Subcutaneous adipose tissue (tissue), 4 donors: ENCODE data around the gene TCP11. TPM values are rescaled to one million over a fixed set of nuclear protein-coding genes. Genes with fewer than 3 reads are reported as not detected.

Experiments used
- CTCF ChIP-seq: fragments of 450-650 bp; IDR thresholded peaks from one replicate; pipeline ENCODE4 v1.5.1; 2016; ENCODE audit warnings: low read depth, mild to moderate bottlenecking, control low read depth, antibody characterized with exemption, moderate library complexity
- small RNA-seq: library from RNA; depleted of rRNA; stranded (forward); fragments of <200 nt; gene quantifications from one replicate; pipeline ENCODE3, GENCODE V24; 2016
- total RNA-seq, 4 donors: library from RNA; depleted of rRNA; stranded (reverse); fragments of >200 nt; gene quantifications; one replicate each; pipeline ENCODE4 v1.1.0, GENCODE V29; 2016

Gene TCP11
- total RNA-seq, 4 donors from 2014 or later, result not detected

DNA sequence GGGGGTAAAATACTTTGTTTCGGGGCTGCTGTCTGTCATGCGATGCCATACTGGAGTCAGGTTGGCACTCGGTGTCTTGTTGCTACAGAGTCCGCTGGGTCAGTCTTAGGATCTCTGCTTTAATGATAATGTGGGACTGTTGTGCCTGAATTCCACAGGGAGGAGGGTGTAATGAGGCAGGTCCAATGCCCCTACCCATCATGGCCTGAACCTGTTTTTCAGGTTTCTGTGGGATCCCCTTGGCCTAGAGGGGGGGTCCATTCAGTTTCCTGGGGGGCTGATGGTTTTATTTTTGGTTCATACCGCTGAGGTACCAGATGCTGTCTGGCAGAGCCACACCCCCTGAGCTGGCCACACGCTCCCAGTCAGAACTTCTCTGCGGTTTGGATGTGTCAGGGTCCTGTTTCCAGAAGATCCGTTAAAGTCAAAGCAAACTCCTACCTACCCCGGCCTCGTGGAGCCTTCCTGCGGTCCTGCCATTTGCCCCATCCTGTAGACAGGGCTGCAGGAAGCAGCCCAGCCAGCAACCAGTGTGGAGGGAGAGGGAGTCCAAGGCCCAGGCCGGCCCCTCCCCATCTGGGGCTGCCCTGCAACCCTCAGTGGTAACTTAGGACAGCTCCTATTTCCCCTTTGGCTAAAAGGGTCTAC, 69.7 kb downstream of the TCP11 start:
- TF ChIP-seq CTCF, result no peak

DNA sequence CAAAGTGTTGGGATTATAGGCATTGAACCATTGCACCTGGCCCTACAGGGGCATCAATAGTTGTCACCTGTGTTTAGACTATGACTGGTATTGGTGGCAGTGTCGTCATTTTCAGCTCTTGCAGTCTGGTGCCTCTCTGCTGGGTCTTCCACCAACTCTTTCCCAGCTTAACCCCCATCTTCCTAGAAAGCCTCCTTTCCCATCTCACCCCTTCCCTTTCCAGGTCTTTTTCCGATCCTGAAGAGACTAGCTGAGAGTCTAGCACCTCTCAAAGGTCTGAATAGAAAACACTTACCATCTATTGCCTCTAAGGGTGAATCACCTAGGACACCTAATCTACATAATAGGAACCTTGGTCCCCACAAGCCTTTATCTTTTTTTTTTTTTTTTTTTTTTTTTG, 71.0 kb downstream of the TCP11 start:
- TF ChIP-seq CTCF, result no peak

DNA sequence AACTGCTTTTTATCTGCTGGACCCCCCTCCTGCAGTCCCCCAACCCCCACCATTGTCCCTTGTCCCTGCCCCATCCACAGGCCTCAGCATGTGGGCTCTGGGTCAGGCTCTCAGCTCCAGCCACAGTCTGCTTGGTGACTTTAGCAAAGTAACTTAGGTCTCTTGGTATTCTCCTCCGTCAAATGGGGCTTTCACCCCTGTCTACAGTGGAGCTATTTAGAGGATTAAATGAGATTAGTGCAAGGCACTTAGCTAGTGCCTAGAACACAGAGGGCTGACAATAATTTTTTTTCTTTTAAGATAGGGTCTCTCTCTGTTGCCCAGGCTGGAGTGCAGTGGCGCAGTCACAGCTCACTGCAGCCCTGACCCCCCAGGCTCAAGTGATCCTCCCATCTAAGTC, 71.9 kb downstream of the TCP11 start:
- no peak for TF ChIP-seq CTCF

GRCh38 chr6:35068644-35069043, 72.5 kb downstream of the TCP11 start:
- TF ChIP-seq CTCF, result no peak

DNA sequence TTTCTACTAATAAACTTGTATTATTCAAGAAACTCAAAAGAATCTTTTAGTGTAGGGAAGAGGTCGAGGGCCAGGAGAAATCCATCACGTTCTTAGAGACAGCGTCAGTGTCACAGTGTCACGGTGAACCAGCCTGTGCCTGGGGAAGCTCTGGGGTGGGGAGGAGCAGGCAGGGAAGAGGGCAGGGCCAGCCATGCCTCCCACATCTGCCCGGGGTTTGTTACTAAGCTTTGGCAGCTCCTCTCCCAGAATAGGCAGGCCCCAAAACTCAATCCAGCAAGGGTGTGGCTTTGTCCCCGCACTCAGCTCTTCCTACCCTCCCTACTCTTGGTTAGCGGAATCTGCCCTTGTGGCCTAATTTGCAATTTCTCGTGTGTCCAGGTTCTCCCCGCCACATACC, 72.9 kb downstream of the TCP11 start:
- no peak for TF ChIP-seq CTCF

Small RNAs within 50 kb of the gene (small RNA-seq; reads per million reads assigned to genes)
- not detected for gene AL138721.1

Other genes with a start within 250 kb of the TCP11 start
- under 1 TPM in 3 of 4 donors, not detected in 1; 0.19 to 0.34 (median 0.22) TPM for gene SCUBE3, start 72.6 kb upstream of the TCP11 start, total RNA-seq
- 10 to 100 TPM; 24.5 to 33.0 (median 26.5) TPM for gene ZNF76, start 118.4 kb upstream of the TCP11 start, total RNA-seq
- 10 to 100 TPM in 1 of 4 donors, 1 to 10 TPM in 3; 1.9 to 13.6 (median 5.0) TPM for gene DEF6, start 156.5 kb upstream of the TCP11 start, total RNA-seq
- 10 to 100 TPM in 1 of 4 donors, 1 to 10 TPM in 3; 6.1 to 17.3 (median 7.0) TPM for gene PPARD, start 201.2 kb upstream of the TCP11 start, total RNA-seq